Stimulated activated CD4-positive, alpha-beta T cell treated with anti-CD3 and anti-CD28 coated beads, Interleukin-4, amount 100 ng/mL, for 4 hours (primary cell): ENCODE results near the gene CDC25B.
"Not testable (repeated sequence)": the region's sequence is repeated elsewhere in the genome, so short reads cannot be mapped to it uniquely, and the experiment has no call there.

Experiments
- DNase-seq, 2 experiments: peaks; one replicate each; pipeline ENCODE4 v3.0.0-alpha.2; 2020

The CDC25B gene

GRCh38 chr20:3811467-3812258, 15.6 kb downstream of the CDC25B start:
- peak; percentile 91 to 96 for DNase-seq

DNA sequence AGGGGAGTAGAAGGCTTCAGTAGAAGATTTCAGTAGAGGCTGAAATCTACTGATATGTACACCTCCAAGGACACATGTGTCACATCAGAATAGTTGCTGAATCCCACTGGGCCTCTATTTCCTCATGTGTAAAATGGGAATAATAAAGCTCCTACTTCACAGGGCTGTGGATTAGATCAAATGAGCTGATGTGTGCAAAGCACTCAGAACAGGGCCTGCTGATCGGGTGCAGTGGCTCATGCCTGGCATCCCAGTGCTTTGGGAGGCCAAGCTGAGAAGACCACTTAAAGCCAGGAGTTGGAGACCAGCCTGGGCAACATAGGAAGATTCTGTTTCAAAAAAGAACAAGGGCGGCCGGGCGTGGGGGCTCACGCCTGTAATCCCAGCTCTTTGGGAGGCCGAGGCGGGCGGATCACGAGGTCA, 16.2 kb downstream of the CDC25B start:
- DNase-seq: no peak

DNA sequence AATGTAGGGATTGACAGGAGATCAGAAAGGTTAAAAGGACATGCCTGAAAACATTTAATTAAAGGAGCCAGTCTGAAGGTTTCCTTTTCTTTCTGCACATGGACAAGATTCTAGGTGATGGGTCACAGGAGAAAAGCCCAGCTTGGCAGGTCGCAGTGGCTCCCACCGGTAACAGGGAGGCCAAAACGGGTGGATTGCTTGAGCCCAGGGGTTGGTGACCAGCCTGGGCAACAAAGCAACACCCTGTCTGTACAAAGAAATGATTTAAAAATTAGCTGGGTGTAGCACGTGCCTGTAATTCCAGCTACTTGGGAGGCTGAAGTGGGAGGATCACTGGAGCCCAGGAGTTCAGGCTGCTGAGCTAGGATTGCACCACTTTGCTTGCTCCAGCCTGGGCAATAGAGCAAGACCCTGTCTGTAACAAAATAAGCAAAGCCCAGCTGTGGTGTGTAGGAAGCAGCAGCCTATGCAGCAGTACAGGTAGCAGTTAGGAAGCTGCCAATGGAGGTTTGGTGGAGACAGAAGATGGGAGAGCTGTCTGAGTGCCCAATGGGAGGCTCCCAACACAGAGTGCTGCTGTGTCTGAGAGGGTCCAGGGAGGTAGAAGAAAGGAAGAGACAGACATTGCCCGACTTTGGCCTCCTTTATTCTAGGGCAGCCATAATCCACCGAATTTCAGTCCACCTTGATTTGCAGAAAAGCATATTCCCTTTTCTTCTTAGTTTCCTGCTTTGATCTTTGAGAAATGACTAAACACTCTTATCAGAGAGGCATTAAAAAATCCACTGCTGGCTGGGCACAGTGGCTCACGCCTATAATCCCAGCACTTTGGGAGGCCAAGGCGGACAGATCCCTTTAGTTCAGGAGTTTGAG, 17.1 kb downstream of the CDC25B start:
- DNase-seq: no peak

GRCh38 chr20:3813848-3814581, 17.9 kb downstream of the CDC25B start:
- no peak for DNase-seq

DNA sequence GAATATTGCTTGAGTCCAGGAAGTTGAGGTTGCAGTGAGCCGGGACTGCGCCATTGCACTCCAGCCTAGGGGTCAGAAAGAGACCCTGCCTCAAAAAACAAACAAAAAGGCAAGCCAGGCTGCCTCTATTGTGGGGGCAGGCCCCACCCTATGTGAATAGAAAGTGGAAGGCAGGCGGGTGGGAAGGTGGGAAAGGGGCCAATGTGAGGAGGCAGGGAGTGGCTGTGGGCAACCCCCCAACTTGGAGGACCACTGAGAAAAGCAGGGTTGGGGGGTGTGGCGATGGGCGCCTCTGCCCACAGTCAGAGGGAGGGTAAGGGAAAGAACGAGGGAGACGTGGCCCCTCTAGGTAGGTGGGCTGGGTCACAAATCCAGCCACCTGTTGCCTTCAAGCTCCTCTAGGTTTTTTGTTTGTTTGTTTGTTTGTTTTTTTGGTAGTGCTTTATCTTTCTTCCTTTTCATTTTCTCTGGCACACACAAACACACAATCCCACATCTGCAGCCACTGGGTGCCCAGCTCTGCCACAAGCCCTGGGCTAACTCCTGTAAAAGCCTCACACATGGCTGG, 18.9 kb downstream of the CDC25B start:
- DNase-seq: no peak

DNA sequence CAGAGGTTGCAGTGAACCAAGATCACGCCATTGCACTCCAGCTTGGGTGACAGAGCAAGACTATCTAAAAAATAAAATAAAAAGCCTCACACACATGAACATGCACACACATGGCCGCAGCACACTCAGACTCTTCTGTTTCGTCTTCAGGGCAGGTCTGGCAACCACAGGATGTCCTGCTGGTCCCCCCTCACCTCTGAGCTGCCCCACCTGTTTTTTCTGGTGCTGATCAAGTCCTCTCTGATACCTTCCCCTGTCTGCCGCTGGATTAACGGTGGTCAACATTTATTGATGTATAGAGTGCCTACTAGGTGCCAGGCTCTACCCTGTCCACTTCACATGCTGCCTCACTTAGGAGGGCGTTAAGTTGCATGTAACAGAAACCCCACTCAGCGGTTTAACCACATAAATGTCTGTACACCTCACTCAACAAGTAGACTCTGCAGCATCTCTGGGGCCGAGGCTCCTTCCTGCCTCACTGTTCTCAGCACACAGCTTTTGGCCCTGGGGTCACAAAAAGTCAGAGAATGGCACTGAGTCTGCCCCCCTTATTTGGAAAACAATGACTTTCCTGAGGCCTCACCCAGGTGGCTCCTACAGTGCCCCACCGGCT, 19.7 kb downstream of the CDC25B start:
- no peak for DNase-seq

- DNase-seq: no peak
Measured at GRCh38 chr20:3818155-3819151, 22.3 kb downstream of the CDC25B start.

DNA sequence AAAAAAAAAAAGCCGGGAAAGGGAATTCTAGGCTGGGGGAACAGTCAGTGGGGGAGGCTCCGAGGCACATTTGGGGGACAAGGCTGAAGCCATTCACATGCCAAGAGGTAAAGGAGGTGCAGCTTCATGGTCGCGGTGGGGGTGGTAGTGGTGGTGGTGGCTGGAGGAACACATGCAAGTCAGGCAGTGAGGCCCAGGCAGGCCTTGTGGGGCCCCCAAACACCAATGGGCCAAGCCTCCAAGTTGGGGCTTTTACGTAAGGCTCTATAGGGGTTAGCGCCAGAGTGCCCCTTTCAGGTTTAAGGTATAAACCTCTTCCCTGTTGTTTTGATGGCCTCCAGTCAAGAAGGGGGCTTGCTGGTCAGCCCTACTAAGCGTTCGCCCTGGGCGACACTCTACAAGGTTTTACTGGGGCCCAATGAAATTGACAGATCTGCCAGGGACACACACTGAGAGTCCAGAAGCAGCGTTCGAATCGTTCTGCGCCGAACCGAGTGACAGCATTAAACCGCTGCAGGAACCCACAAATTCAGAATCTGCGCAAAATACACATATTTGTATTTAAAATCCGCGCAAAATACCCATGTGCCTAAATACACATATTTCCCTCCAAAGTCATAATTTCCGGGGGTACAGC, 23.4 kb downstream of the CDC25B start:
- DNase-seq: no peak

- DNase-seq: peak; percentile 85 to 86
Measured at GRCh38 chr20:3820048-3820900, 24.2 kb downstream of the CDC25B start, which contains the start of gene AP5S1. TSS of gene AP5S1 (plus strand) at chr20:3820547. CDS start at chr20:3822118, 1,571 bp downstream.

GRCh38 chr20:3820901-3821727, 25.0 kb downstream of the CDC25B start:
- no peak for DNase-seq

DNA sequence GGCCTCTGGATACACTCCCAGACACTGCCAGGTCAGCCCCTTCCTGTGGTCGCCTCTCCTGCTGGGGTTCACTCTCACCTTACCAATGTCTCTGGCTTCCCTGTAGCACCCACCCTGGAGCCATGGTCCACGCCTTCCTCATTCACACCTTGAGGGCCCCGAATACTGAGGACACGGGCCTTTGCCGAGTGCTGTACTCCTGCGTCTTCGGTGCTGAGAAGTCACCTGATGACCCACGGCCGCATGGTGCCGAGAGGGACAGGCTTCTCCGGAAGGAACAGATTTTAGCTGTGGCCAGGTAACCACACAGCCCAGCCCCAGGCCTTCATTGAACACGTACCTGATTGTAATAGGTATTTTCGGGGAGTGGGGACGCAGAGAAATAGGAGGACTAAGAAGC, 25.9 kb downstream of the CDC25B start:
- DNase-seq: no peak

DNA sequence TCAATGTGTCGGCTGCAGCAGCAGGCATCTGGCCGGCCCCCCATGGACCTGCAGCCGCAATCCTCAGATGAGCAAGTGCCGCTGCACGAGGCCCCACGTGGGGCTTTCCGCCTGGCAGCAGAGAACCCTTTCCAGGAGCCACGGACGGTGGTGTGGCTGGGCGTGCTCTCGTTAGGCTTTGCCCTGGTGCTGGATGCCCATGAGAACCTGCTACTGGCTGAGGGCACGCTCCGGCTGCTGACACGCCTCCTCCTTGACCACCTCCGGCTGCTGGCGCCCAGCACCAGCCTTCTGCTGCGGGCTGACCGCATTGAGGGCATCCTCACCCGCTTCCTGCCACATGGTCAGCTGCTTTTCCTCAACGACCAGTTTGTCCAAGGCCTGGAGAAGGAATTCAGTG, 27.8 kb downstream of the CDC25B start:
- no peak for DNase-seq

- DNase-seq: no peak
Measured at GRCh38 chr20:3825526-3825925, 29.4 kb downstream of the CDC25B start.

DNA sequence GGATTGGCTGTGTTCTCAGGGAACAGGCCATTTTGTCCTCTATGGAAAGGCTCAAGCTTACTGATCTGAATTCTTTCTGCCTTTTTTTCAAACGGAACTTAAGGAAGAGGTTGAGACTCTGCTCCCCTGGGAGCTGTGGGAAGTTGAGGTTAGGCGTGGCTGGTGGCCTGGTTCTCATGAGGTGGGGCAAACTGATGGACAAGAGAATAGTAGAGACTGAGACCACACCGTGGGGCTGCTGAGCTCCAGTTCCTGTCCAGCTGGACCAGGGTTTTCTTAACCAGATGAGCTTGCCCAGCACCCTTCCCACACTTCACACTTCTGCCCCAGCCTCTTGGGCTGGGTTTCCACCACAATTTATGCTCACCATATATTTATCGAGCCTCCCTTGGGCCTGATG, 30.3 kb downstream of the CDC25B start:
- no peak for DNase-seq

DNA sequence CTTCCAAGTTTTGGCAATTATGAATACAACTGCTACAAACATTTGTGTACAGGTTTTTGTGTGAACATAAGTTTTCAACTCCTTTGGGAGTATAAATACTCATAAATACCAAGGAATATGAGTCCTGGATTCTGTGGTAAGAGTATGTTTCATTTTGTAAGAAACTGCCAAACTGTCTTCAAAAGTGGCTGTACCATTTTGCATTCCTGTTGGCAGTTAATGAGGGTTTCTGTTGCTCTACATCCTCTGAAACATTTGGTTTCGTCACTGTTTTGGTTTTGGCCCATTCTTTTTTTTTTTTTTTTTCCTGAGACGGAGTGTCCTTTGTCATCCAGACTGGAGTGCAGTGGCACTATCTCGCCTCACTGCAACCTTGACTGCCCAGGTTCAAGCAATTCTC, 32.7 kb downstream of the CDC25B start:
- DNase-seq: no peak

- not testable (repeated sequence) for DNase-seq
Measured at GRCh38 chr20:3829891-3830290, 33.8 kb downstream of the CDC25B start.

- no peak for DNase-seq
Measured at GRCh38 chr20:3836132-3836531, 40.0 kb downstream of the CDC25B start.

GRCh38 chr20:3839328-3839727, 43.2 kb downstream of the CDC25B start:
- no peak for DNase-seq

DNA sequence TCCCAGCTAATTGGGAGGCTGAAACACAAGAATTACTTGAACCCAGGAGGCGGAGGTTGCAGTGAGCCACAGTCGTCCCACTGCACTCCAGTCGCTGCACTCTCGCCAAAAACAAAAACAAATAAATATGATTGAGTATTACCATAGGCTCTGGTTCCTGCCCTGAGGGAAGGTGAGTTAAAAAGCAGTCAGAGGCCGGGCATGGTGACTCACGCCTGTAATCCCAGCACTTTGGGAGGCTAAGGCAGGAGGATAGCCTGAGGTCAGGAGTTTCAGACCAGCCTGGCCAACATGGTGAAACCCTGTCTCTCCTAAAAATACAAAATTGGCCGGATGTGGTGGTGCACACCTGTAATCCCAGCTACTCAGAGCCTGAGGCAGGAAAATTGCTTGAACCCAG, 44.1 kb downstream of the CDC25B start:
- not testable (repeated sequence) for DNase-seq
